Peyer's patch (tissue), 4 donors: ENCODE data around the gene DNAJB12.

Experiments used
- CTCF ChIP-seq, 6 experiments: fragments of 450-650 bp in 4 of 6; fragments of 200-600 bp in 2 of 6; sonication (generic) in 1 of 6; IDR thresholded peaks; one replicate each; pipeline ENCODE4 v1.5.1; 2017 to 2019; ENCODE audit warnings: antibody characterized with exemption in 6 of 6, mild to moderate bottlenecking in 3 of 6, moderate library complexity in 1 of 6
- POLR2A ChIP-seq, 2 donors: fragments of 450-650 bp; IDR thresholded peaks; one replicate each; pipeline ENCODE4 v1.5.1; 2017; ENCODE audit warnings: antibody characterized with exemption in 2 of 2, mild to moderate bottlenecking in 2 of 2, moderate library complexity in 2 of 2

- no peak for TF ChIP-seq CTCF (IDR thresholded peaks at IDR 0.05)
- no peak for TF ChIP-seq POLR2A (IDR thresholded peaks at IDR 0.05)
These were observed 39.7 kb downstream of the DNAJB12 start for GRCh38 chr10:72315054-72315453.
